ENCODE measurements around the gene MAP3K12.

Gene MAP3K12

DNA sequence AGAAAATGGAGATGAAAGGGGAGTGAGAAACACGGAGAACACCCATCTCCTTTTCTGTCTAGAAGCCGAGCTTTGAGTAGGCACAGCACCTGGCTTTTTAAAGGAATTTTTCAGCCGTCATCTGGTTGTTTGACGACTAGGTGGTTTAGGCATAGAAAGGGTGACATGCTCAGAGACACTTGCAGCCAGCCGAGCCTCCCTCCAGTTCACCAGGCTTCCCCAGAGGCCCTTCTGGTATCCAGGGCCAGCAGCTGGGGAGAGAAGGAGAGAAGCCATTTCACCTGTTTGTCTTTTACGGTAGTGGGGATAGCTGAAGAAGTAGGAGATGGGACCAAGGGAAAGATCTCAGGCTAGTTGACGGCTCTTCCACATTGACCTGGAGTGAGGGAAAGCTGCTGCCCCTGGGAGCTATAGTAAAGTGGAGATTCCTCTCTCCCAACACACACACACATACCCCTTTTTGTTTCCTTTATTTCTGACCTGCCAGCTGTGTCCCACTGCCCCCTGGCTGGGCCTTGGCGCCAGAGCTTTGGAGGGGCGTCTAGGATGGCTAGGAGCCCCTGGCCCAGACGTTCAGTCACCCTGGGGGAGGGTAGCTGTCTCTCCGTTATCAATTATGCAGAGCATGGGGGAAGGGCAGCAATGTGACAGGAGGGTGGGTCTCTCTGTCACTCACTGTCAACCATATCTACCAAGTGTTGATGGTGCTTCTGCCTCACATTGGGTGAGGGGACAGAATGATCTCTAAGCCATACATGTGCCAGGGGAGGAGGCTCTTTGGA is 5.5 kb downstream of the MAP3K12 start:
- H3K9ac ChIP-seq, result no peak overlapping the region
- peak overlapping the region; percentile 71 for H3K4me3 ChIP-seq (ENCODE audit: low read depth, low read length)
- no peaks in the 10 kb centered on the region for H3K9me3 ChIP-seq (ENCODE audit: control insufficient read depth, low read length)
- H3K79me2 ChIP-seq, result no peaks in the 10 kb centered on the region
- peaks cover 25% of the 10 kb centered on the region for H3K4me1 ChIP-seq
- peak overlapping the region; percentile 61 for H3K27ac ChIP-seq
- TF ChIP-seq, protein P1, sequence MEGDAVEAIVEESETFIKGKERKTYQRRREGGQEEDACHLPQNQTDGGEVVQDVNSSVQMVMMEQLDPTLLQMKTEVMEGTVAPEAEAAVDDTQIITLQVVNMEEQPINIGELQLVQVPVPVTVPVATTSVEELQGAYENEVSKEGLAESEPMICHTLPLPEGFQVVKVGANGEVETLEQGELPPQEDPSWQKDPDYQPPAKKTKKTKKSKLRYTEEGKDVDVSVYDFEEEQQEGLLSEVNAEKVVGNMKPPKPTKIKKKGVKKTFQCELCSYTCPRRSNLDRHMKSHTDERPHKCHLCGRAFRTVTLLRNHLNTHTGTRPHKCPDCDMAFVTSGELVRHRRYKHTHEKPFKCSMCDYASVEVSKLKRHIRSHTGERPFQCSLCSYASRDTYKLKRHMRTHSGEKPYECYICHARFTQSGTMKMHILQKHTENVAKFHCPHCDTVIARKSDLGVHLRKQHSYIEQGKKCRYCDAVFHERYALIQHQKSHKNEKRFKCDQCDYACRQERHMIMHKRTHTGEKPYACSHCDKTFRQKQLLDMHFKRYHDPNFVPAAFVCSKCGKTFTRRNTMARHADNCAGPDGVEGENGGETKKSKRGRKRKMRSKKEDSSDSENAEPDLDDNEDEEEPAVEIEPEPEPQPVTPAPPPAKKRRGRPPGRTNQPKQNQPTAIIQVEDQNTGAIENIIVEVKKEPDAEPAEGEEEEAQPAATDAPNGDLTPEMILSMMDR (IDR thresholded peaks at IDR 0.05), result no peak
- no peaks in the 10 kb centered on the region for H3K27me3 ChIP-seq (ENCODE audit: control insufficient read depth, insufficient read depth, low read length)
- H3K36me3 ChIP-seq (ENCODE audit: control insufficient read depth, insufficient read depth, low read length), result no peaks in the 10 kb centered on the region
- peak overlapping the region; percentile 95 for H3K4me2 ChIP-seq (ENCODE audit: low read length)
- H2AFZ ChIP-seq, result peak overlapping the region; percentile 82

DNA sequence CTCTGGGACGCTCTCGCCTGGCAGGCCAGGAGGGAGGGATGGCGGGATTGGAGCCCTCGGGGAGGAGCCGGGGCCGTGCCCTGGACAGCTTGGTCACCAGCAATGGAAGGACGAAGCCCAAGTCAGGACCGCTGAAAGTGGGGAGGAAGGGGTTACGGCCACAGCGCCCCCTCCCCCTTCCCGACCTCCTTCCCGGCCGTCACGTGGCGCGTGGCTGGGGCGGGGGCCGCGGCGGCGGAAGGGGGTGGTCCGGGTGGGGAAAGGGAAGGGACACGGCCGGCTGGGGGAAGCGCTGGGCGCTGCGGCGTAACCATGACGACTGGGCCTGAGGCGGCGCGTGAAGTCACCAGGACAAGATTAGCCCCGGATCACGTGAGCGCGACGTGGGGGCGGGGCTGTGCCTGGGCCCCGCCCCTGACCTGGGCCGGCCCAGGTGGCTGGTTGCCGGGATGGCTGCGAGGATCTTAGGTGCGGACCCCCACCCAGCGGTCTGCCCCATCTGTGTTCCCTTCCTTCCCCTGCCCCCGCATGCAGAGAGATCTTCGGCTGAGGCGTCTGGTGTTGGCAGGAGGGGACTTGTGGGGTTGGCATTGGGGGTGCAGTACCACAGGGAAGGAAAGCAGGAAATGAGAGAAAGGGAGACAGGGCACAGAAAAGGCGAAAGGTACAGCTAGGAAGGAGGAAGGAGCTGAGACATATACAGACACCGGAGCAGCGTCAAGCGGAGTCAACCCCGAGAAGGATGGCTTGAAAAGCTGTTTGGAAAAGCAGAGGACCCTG is 6.2 kb downstream of the MAP3K12 start:
- H3K27ac ChIP-seq, result peak overlapping the region; percentile 61
- peaks cover 25% of the 10 kb centered on the region for H3K4me1 ChIP-seq
- peak overlapping the region; percentile 82 for H2AFZ ChIP-seq
- no peaks in the 10 kb centered on the region for H3K79me2 ChIP-seq
- H3K9me3 ChIP-seq (ENCODE audit: control insufficient read depth, low read length), result no peaks in the 10 kb centered on the region
- H3K9ac ChIP-seq, result no peak overlapping the region
- H3K27me3 ChIP-seq (ENCODE audit: control insufficient read depth, insufficient read depth, low read length), result no peaks in the 10 kb centered on the region
- H3K4me3 ChIP-seq (ENCODE audit: low read depth, low read length), result peak overlapping the region; percentile 71
- TF ChIP-seq, protein P1 (IDR thresholded peaks at IDR 0.05), result no peak
- H3K4me2 ChIP-seq (ENCODE audit: low read length), result peak overlapping the region; percentile 95
- H3K36me3 ChIP-seq (ENCODE audit: control insufficient read depth, insufficient read depth, low read length), result no peaks in the 10 kb centered on the region

DNA sequence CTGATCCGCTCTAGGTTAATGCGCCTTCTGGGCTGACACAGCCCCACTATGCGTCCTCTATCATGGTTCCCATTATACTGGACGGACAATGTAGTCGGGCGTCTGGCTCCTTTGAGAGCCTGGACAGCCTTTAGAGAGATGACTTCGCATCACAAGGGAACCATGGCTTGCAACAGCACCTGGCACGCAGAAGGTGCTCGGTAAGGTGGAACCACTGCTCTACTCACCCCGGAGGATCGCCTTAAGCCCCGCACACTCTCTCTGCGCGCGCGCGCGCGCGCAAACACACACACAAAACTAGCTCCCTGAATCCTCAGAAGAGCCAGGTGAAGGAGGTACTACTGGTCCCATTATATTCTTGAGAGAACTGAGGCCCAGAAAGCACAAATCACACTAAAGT is 7.1 kb downstream of the MAP3K12 start:
- peak overlapping the region; percentile 61 for H3K27ac ChIP-seq
- no peaks in the 10 kb centered on the region for H3K36me3 ChIP-seq (ENCODE audit: control insufficient read depth, insufficient read depth, low read length)
- H3K9me3 ChIP-seq (ENCODE audit: control insufficient read depth, low read length), result no peaks in the 10 kb centered on the region
- H3K4me2 ChIP-seq (ENCODE audit: low read length), result peak overlapping the region; percentile 95
- TF ChIP-seq, protein P1 (IDR thresholded peaks at IDR 0.05), result no peak
- H3K79me2 ChIP-seq, result no peaks in the 10 kb centered on the region
- H3K9ac ChIP-seq, result no peak overlapping the region
- H3K27me3 ChIP-seq (ENCODE audit: control insufficient read depth, insufficient read depth, low read length), result no peaks in the 10 kb centered on the region
- peaks cover 25% of the 10 kb centered on the region for H3K4me1 ChIP-seq
- peak overlapping the region; percentile 82 for H2AFZ ChIP-seq
- H3K4me3 ChIP-seq (ENCODE audit: low read depth, low read length), result peak overlapping the region; percentile 71

DNA sequence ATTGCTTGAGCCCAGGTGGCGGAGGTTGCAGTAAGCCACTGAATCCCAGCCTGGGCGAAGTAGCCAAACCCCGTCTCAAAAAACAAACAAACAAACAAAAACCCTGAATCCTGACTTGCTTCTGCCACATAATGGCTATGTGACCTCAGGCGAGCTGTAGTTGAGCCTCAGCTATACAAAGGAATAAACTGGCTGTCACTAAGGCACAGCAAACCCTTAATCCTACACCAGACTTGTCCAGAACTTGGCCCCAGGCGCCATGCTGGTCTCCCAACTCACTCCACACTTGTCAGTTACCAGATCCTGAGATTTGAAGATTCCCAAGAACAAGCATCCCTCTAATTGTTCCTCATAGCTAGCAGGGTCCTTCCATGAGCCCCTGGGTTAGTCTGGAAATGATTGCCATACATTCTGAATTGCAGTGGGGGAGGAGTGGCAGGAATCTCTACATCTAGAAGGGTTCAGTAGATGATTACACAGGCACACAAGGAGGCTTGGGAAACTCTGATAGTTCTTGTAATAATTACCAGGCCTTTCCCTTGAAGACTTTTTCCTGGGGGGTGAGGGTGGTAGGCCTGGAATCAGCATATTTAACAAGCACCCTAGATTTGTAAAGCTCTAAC is 9.9 kb downstream of the MAP3K12 start:
- H3K36me3 ChIP-seq (ENCODE audit: control insufficient read depth, insufficient read depth, low read length), result no peaks in the 10 kb centered on the region
- H3K4me2 ChIP-seq (ENCODE audit: low read length), result no peak overlapping the region
- no peak overlapping the region for H3K4me3 ChIP-seq (ENCODE audit: low read depth, low read length)
- H3K9ac ChIP-seq, result no peak overlapping the region
- H3K27ac ChIP-seq, result no peak overlapping the region
- H3K79me2 ChIP-seq, result no peaks in the 10 kb centered on the region
- peaks cover 8% of the 10 kb centered on the region for H3K4me1 ChIP-seq
- H3K27me3 ChIP-seq (ENCODE audit: control insufficient read depth, insufficient read depth, low read length), result no peaks in the 10 kb centered on the region
- TF ChIP-seq, protein P1 (IDR thresholded peaks at IDR 0.05), result no peak
- H2AFZ ChIP-seq, result no peak overlapping the region
- no peaks in the 10 kb centered on the region for H3K9me3 ChIP-seq (ENCODE audit: control insufficient read depth, low read length)

Data from parathyroid adenoma (tissue), 2 donors.